Nucleus accumbens (tissue), 56 donors: Measurements from ENCODE around the gene SLC37A4.
"Not testable (repeated sequence)": the region's sequence is repeated elsewhere in the genome, so short reads cannot be mapped to it uniquely, and the experiment has no call there.

Experiments
- DNase-seq, 56 donors: peaks; one replicate each; lab custom pipeline; 2025; lab: John Stamatoyannopoulos, UW

SLC37A4 gene

GRCh38 chr11:119019996-119020395, 10.7 kb downstream of the SLC37A4 start:
- DNase-seq: no peak

- peak; percentile 76 to 100 (median 98) for DNase-seq
Measured at GRCh38 chr11:119018074-119018938, 12.4 kb downstream of the SLC37A4 start, which contains the start of the genes RPS25 and TRAPPC4. TSS of gene RPS25 (minus strand) at chr11:119018343. CDS start at chr11:119018284, 59 bp downstream. TSS of gene TRAPPC4 (plus strand) at chr11:119018766. CDS start at chr11:119018796, 30 bp downstream.

GRCh38 chr11:119017377-119017776, 13.3 kb downstream of the SLC37A4 start:
- DNase-seq: not testable (repeated sequence)

- no peak for DNase-seq
Measured at GRCh38 chr11:119016216-119017009, 14.3 kb downstream of the SLC37A4 start.

GRCh38 chr11:119015054-119015611, 15.5 kb downstream of the SLC37A4 start:
- no peak for DNase-seq

GRCh38 chr11:119014209-119014924, 16.3 kb downstream of the SLC37A4 start:
- DNase-seq: no peak

- DNase-seq: no peak
Measured at GRCh38 chr11:119012629-119013170, 18.0 kb downstream of the SLC37A4 start.

GRCh38 chr11:119011476-119012053, 19.1 kb downstream of the SLC37A4 start:
- no peak for DNase-seq

GRCh38 chr11:119006656-119007055, 24.0 kb downstream of the SLC37A4 start:
- DNase-seq: no peak

- no peak for DNase-seq
Measured at GRCh38 chr11:119000906-119001305, 29.8 kb downstream of the SLC37A4 start.

- DNase-seq: no peak
Measured at GRCh38 chr11:118998822-118999221, 31.9 kb downstream of the SLC37A4 start.

GRCh38 chr11:118998388-118998717, 32.3 kb downstream of the SLC37A4 start:
- DNase-seq: peak in 8 of 56 donors; percentile 26 to 68 (median 51)

GRCh38 chr11:118997627-118998387, 32.9 kb downstream of the SLC37A4 start, which contains the start of gene CENATAC:
TSS of gene CENATAC (plus strand) at chr11:118998138. CDS start at chr11:118998198, 60 bp downstream.
- peak; percentile 49 to 98 (median 93) for DNase-seq

GRCh38 chr11:118996926-118997626, 33.6 kb downstream of the SLC37A4 start:
- DNase-seq: peak in 4 of 56 donors; percentile 21 to 49 (median 38)

GRCh38 chr11:118991486-118992038, 39.1 kb downstream of the SLC37A4 start:
- DNase-seq: not testable (repeated sequence)

GRCh38 chr11:118988280-118988679, 42.4 kb downstream of the SLC37A4 start:
- DNase-seq: no peak

- no peak for DNase-seq
Measured at GRCh38 chr11:118984825-118985224, 45.9 kb downstream of the SLC37A4 start.

GRCh38 chr11:118984337-118984736, 46.3 kb downstream of the SLC37A4 start:
- not testable (repeated sequence) for DNase-seq
